HG02884 (cell line): Measurements from ENCODE around the gene PUM1.

Experiments
- ATAC-seq: cut with Tn5 transposase; IDR thresholded peaks from one replicate; pipeline ENCODE4 v1.9.1; 2021; ENCODE audit warnings: mild to moderate bottlenecking, moderate library complexity; ENCODE audit not compliant: unreplicated experiment

The PUM1 gene

GRCh38 chr1:30908696-30909364, 156.7 kb downstream of the PUM1 start, which contains the start of gene SDC3:
TSS of gene SDC3 (minus strand) at chr1:30908758. CDS start at chr1:30908586, 172 bp downstream.
- ATAC-seq, result no peak

GRCh38 chr1:30908316-30908695, 157.2 kb downstream of the PUM1 start:
- no peak for ATAC-seq

GRCh38 chr1:30907481-30908315, 157.8 kb downstream of the PUM1 start:
- no peak for ATAC-seq

GRCh38 chr1:30906631-30907441, 158.7 kb downstream of the PUM1 start:
- no peak for ATAC-seq

GRCh38 chr1:30905916-30906620, 159.4 kb downstream of the PUM1 start:
- no peak for ATAC-seq

GRCh38 chr1:30905403-30905802, 160.1 kb downstream of the PUM1 start:
- ATAC-seq, result no peak

GRCh38 chr1:30904962-30905335, 160.6 kb downstream of the PUM1 start:
- ATAC-seq, result no peak

GRCh38 chr1:30904191-30904961, 161.1 kb downstream of the PUM1 start:
- no peak for ATAC-seq

GRCh38 chr1:30903343-30904034, 162.0 kb downstream of the PUM1 start:
- ATAC-seq, result no peak

- no peak for ATAC-seq
These were observed 162.8 kb downstream of the PUM1 start for GRCh38 chr1:30902593-30903290.

GRCh38 chr1:30901798-30902581, 163.5 kb downstream of the PUM1 start:
- ATAC-seq, result no peak

- no peak for ATAC-seq
These were observed 164.5 kb downstream of the PUM1 start for GRCh38 chr1:30900931-30901560.

- ATAC-seq, result no peak
These were observed 165.0 kb downstream of the PUM1 start for GRCh38 chr1:30900486-30900885.

GRCh38 chr1:30899577-30900389, 165.7 kb downstream of the PUM1 start:
- ATAC-seq, result no peak

- no peak for ATAC-seq
These were observed 167.3 kb downstream of the PUM1 start for GRCh38 chr1:30898031-30898815.

- no peak for ATAC-seq
These were observed 168.6 kb downstream of the PUM1 start for GRCh38 chr1:30896905-30897304.
